MM.1S (cell line): ENCODE data around the gene MC4R.

Source experiments
- CTCF ChIP-seq: fragments of 300-600 bp; sonication (generic); IDR thresholded peaks from 2 replicates; pipeline ENCODE4 v1.5.1; 2016; ENCODE audit warnings: antibody characterized with exemption, low read length, mixed read lengths
- EZH2phosphoT487 ChIP-seq: fragments of 300-600 bp; sonication (generic); IDR thresholded peaks from 2 replicates; pipeline ENCODE4 v1.6.1; 2018; ENCODE audit warnings: antibody characterized with exemption, low read length

DNA sequence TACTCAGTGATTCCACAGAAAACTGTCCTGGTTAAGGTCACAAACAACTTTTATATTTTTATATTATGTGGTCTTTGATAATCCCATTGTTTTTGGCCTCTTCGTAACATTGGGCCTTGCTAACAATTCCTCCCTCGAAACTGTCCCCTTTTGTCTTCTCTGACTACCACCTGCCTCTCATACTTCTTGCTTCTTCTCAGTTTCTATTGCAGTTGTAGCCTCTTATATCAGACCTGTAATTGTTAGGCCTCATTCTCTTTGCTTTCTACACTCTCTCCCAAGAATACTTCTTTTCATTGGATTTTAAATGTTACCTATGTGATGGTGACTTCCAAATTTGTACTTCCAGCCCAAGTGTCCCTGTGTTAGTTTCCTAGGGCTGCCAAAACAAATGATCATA, 44.7 kb downstream of the MC4R start:
- TF ChIP-seq CTCF, result no peak
- TF ChIP-seq EZH2phosphoT487, result no peak
